ENCODE data around the gene TXNDC16.

GRCh38 chr14:52590318-52590717 lies 38.0 kb upstream of the TXNDC16 start:
- TF ChIP-seq CTCF (IDR thresholded peaks at IDR 0.05; ENCODE audit: insufficient read depth, low read depth, low read length) (no peak), EZH2 (IDR thresholded peaks at IDR 0.05; ENCODE audit: insufficient read depth, low read length) (no peak)

Measured in astrocyte (in vitro differentiated cells and primary cell).